CD4-positive, alpha-beta T cell treated with Interleukin-6 at 100 ng/mL for 8 hours (primary cell): Measurements from ENCODE around the gene POGZ.
"Not testable (repeated sequence)": the region's sequence is repeated elsewhere in the genome, so short reads cannot be mapped to it uniquely, and the experiment has no call there.

ENCODE experiments used
- DNase-seq: peaks from one replicate; pipeline ENCODE4 v3.0.0-alpha.2; 2020; ENCODE audit warnings: mixed read lengths, low spot score

Gene POGZ

DNA sequence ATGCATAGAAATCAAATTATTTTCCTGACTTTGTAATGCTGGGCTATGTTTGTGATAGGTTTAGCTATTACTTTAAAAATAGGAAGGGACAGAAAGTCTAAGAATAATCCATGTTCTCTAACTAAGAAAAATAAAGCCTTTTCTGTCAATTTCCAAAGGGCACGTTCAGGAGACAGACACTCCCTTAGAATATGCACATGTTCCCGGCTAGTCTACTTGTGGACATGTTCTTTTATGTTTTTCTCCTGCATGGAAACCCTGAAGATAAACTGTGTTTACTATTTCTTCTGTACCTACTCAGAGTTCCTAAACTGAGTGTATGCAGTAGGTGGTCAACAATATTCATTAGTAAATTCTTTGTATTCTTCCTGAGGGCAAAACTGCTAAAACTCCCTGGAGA, 47.4 kb downstream of the POGZ start:
- no peak for DNase-seq

DNA sequence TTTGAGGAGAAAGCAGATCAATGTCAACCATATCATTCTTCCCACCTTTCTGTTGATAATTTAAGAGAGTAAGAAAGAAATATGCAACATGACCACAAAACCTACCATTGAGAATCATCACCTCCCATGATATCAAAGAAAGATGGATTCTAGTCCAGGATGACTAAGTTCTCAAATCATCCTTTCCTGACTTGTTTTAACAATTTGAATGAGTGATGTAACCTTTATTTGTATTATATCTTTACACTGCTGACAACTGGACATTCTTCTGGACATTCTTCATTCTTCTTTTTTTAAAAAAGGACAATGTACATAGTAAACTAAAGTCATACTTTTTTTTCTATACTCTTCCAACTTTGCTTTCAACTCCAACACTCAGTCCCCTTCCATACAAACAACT, 50.4 kb downstream of the POGZ start:
- no peak for DNase-seq

DNA sequence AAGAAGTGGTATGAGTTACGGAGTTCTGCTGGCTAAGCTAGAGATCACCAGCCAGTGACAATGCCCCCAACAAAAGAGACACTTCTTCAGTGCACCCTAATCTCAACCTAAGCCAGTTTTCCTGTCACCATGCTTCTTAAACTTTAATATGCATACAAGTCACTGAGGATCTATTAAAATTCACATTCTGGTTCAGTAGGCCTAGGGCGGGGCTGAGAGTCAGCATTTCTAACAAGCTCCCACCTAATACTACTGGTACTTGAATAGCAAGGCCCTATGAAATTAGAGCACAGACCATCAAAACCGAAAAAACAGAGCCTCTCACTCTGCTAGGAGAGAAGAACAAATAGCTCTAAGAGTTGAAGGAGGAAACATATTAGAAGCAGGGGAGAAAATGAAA, 52.0 kb downstream of the POGZ start:
- no peak for DNase-seq

DNA sequence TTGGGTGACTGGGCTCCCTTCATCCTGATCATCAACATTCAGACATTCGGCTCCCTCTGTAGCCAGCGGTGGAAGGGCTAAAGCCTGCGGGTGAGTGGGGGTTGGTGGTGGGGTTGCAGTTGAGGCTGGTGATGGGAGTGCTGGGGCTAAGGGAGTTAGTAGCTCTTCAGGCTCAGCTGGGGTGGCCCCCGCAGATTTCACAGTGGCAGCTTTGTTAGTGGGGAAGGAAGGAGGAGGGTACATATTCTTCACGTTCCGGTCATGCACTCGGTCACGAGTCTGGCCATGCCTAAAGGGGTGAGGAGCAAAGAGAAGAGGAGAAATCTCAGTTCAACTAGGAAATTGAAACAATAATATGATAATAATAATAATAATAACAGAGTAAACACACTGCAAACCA, 53.1 kb downstream of the POGZ start:
- DNase-seq: no peak

DNA sequence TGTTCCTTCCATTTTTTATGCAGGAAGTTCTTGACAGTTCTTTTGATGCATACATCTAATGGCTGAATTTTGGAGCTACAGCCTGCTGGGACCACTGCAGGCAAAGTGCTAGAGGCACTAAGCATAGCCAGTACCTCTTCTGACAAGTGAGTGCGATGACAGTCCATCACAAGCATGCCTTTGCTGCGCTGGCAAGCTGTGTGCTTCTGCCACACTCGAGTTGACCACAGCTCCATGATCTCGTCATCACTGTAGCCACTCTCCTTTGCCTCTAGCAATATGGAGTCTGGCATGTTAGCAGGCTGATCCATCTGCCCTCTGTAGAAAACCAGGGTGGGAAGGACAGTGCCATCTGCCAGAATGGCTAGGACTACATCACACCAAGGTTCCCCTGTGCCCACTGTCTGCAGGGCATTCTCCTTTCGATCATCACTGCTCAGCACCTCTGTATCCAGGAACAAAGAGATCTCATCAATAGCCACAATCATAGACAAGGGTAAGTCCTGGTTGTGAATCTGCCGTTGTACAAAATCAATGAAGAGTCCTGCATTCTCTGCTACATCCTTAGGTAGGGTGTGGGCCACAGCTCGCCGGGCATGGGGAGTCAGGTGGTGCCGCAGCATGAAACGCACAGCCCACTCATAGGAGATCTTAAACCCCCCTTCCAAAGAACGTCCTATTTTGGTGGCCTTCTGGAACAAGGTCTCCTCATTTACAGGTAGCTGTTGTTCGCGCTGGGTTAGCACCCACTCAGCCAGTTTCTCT, 53.9 kb downstream of the POGZ start:
- DNase-seq: no peak

DNA sequence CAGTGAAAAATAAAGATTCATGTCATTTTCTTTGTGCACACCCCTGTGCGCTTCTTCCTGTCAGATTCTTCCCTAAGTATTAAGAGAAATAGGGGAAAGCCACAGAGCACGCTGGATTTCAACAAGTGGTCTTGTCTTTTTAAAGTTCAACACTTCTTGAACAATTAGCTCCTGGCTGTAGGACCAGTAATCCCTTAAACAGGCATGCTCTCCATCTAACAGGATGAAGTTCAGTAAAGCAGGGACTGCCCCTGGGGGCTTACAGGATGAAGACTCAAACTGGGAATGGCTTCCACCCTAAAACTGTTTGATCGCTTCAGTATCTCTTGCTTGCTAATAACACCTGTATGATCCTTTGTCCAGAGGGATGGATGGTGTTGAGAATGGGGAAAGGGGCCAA, 55.7 kb downstream of the POGZ start:
- DNase-seq: no peak

DNA sequence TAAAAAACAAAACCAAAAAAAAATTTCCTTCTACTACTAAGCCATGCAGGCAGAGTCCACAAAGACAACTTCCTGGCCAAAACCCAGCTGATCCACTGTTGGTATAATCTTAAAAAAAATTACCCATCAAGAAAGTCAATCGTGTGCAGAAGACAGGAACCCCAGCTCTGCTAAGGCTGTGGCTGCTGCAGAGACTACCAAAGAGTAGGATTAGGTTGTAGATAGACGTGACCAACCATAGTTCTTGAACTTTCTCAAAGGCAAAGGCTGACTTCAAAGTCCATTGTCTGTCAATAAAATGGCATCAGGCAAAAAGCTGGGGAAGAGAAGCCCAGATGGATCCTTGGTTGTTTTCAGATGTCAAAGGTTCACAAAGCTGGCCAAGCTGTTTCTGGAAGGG, 56.5 kb downstream of the POGZ start:
- DNase-seq: no peak

DNA sequence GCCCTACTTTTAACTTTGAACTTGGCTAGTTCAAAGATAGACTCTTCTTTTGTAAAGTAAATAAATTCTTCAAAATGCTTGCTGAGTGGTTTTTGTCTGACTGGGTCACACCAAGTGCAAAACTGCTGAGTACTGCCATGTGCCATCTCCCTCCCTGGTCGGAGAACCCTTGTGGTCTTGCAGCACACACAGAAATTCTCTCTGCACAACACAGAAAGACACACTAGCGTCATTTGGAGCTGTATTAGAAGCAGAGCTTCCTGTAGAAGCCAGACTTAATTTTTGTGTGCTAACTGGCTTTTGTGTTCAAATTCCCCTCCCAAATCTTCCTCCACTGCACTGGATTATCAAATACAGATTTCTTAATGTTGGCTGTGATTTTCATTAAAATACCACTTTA, 57.4 kb downstream of the POGZ start:
- no peak for DNase-seq

DNA sequence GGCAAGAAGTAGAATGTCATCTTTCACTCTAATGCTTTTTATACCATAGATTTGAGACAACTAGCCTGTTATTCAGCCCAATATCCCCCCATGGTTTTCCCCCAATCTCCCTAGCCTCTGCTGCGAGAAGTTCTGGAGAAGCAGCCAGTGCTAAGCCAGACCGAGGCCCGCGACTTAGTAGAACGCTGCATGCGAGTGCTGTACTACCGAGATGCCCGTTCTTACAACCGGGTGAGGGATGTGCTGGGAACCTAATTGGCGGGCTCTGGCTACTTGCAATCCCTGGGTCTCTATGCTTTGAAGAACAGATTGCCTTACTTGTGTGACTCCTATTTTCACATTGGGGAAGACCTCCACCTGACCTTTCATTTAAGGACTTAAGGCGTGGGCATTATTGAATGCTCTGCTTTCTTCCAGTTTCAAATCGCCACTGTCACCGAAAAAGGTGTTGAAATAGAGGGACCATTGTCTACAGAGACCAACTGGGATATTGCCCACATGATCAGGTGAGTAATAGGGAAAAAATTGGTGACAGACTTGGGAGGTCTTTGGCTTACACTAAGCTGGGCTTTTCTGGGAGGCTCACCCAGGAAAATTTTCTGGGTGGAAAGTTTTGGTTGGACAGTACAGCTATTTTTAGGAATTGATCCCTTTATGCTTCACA, 58.0 kb downstream of the POGZ start:
- no peak for DNase-seq

DNA sequence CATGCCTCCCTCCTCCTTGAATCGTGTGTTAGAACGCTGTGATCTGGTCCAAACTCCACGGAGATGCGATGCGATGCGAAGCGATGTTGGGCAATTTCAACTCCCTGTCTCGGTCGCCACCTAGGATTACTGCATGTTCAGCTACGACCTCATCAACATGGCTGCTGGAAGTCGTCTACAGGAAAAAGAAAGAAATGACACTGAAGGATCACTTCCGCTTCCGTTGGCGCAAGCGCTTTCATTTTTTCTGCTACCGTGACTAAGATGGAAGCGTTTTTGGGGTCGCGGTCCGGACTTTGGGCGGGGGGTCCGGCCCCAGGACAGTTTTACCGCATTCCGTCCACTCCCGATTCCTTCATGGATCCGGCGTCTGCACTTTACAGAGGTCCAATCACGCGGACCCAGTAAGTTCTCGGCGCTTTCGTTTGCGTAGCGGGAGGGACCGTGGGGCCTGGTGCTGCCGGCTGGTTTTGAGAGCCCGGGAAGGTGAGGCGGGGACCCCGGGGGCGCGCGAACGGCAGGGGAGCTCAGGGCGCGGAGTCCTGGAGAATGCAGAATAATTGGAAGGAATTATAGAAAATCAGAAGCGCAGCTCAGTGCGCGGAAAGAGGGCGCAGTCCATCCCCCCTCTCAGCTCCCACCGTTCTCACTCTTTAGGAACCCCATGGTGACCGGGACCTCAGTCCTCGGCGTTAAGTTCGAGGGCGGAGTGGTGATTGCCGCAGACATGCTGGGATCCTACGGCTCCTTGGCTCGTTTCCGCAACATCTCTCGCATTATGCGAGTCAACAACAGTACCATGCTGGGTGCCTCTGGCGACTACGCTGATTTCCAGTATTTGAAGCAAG, 59.7 kb downstream of the POGZ start, which contains the start of gene PSMB4:
Gene PSMB4 (plus strand): TSS at position 250 of the 848 bp plus-strand sequence. CDS start 15 bp downstream, at position 265.
- peak; percentile 86 for DNase-seq

DNA sequence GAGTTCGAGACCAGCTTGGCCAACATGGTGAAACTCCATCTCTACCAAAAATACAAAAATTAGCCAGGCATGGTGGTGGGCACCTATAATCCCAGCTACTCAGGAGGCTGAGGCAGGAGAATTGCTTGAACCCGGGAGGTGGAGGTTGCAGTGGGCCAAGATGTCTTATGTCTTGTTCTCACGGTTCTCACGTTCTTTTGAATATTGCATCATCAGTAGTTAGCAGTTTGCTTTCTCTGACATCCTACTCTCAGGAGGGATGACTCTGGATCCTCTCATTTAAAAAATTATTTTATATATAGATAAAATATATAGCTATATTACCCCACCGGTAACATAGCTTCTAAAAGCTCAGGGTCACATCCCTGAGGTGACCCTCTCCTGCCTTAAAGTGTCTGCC, 63.0 kb downstream of the POGZ start:
- DNase-seq: not testable (repeated sequence)

DNA sequence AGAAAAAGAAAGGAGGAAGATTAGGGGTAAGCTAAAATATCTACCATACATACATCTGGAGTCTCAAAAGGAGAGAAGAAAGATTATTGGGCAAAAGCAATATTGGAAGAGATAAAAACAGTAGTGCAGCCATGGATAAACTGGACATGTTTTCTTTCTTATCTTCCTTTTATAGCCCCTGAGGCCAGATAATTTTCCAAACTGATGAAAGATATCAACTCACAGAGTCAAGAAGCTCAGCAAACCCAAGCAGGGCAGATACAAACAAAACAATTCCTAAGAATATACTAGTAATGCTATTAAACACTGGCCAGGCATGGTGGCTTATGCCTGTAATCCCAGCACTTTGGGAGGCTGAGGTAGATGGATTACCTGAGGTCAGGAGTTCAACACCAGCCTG, 65.7 kb downstream of the POGZ start:
- DNase-seq: no peak

DNA sequence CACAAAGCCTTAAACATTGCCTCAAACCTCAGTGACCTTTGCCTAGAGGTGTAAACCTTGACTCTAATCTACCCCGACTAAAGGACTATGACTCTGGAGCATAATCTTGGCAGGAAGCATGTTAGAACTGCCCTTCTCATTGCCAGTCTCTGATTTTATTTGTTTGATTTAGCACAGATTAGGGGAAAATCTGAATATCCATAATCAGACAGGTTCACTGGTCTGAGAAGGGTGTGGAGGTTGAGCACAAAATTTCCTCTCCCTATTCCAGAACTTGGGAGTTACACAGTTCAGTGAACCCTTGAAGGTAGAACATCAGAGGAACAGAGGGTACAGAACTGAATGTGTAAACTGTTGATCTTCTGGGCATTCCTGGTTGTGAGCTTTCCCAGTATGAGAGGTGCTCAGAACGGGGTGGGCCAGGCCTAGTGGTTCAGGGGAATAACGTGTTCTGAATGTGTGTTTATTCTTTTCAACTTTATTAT, 68.2 kb downstream of the POGZ start:
- no peak for DNase-seq

DNA sequence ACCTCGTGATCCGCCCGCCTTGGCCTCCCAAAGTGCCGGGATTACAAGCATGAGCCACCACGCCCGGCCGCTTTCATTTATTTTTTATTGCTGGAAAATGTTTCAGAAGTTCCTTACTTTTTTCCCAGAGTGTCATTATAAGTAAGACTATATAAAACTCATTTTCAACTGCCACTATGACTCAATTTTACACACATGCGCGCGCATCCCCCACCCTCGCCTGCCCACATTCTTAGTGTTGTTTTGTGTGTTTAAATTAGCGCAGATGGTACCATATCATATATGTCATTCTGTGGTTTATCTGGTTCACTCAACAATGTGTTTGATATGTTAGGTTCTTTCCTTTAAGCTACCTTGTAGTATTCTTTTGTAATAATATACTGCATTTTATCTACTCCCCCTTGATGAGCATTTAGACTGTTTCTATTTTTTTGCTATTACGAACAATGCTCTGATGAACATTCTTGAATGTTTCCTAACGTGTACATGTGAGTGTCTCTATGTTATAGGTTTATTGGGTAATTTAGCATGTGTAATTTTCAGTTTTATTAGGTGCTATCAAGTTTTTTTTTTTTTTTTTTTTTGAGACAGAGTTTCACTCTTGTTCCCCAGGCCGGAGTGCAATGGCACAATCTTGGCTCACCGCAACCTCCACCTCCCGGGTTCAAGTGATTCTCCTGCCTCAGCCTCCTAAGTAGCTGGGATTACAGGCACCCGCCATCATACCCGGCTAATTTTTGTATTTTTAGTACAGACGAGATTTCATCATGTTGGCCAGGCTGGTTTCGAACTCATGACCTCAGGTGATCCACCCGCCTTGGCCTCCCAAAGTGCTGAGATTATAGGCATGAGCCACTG, 68.8 kb downstream of the POGZ start:
- DNase-seq: not testable (repeated sequence)

DNA sequence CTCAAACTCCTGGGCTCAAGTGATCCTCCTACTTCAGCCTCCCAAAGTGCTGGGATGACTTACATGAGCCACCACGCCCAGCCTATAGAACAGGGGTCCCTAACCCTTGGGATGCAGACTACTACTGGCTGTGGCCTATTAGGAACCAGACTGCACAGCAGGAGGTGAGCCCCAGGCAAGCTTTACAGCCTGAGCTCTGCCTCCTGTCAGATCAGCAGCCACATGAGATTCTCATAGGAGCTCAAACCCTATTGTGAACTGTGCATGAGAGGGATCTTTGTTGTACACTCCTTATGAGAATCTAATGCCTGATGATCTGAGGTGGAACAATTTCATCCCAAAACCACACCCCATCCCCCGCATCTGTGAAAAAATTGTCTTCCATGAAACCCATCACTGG, 73.3 kb downstream of the POGZ start:
- DNase-seq: no peak

DNA sequence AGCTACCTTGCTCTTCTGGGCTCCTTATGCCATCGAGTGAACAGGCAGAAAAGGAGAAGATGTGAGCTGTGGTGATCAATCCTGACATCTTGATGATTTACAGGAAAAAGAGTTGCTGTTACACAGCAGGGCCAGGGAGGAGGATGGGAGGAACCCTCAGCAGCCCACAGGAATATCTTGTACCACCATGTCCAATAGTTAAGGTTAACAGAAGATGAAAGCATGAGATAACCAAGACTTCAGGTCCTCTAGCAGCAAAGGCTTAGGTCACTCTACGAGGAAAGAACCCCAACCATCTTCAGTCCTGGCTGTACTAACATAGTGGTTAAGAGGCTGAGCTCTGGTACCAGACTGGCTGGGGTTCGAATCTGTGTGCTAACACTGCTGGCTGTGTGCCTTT, 74.7 kb downstream of the POGZ start:
- DNase-seq: no peak

DNA sequence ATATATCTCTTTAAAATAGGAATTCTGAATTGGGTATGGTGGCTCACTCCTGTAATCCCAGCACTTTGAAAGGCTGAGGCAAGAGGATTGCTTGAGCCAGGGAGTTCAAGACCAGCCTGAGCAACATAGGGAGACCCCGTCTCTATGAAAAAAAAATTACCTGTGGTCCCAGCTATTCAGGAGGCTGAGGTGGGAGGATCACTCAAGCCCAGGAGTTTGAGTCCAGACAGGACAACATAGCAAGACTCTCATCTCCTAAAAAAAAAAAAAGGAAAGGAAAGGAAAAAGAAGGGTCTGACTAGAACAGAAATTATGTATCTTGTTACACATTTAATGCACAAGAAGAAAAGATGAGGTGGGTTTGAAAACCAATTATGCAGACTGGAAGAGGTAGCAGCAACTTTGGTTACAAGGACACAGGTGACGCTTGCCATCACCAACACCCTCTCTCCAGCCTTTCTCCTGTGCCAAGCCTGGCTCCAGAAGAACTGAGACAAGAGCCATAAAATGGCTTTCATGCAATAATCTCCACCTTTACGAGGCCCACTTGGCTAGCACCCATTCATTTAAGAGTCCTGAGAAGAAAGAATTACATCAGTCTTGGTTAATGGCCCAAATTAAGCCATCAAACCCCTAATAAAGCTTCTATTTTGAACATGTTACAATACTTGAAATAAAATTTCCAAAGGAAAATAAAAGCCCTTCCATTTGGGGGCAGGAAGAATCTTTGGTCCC, 82.0 kb downstream of the POGZ start:
- no peak for DNase-seq

DNA sequence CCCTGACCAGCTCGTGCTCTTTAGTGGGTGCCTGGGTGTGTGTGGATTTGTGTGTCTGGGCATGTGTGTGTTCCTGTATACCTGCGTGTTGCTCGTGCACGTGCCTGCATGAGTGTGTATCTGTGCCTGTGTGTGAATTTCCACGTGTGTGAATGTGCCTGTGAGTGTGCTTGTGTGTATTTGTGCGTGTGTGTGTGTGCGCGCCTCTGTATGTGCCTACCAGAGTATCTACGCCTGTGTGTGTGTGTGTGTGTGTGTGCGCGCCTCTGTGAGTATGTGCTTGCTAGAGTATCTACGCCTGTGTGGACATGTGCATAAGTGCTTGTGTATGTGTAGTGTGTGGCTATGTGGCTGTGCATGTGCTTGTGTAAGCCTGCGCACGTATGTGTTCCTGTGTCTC, 86.1 kb downstream of the POGZ start:
- no peak for DNase-seq

DNA sequence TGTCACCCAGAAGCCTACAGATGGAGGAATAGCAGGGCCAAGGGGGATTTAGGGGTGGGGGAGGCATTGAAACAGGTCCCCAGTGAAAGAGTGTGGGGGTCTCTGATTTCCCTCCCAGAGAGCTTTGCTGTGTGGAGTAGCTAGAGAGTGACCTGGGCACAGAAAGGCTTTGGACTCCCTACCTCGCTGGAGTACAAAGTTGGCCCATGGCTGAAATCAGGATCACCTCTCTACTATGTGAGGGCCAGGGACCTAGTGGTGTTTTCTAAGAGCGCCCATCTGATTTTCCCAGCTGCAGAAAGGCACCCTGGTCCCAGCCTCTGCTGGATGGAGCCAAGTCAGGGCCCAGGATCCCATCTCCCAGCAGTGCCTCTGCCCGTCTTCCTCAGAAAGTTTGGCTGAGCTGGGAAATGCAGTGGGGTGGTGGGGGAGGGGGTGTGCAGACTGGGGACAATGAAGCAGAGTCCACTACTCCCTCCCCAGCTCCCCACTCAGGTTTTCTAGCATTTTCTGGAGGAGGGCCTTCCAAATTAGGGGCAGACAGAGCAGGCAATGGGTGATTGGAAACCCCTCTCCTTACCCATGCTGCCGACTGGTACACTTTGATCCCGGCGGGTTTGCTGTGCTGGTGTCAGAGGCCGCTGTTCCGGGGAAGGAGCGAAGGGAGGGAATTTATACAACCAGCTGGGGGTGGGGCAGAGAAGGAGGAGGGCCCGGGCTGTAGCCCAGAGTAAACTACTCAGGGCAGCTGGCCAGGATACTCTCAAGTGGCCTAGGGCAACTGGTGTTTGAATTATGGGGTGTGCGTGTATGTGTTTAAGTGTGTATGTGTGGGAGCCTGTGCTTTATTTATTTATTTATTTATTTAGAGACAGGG, 87.0 kb downstream of the POGZ start, which contains the start of gene SELENBP1:
Gene SELENBP1 (minus strand): TSS at position 648 of the 877 bp plus-strand sequence. CDS start 64 bp downstream, at position 584.
- no peak for DNase-seq
